HuH-7.5 (cell line): ENCODE data around the gene ZNF664.

Experiments used
- DNase-seq: peaks from one replicate; pipeline ENCODE4 v3.0.0; 2011; ENCODE audit warnings: low spot score

The ZNF664 gene

GRCh38 chr12:124034297-124034696 lies 61.3 kb downstream of the ZNF664 start:
- DNase-seq = no peak

- no peak for DNase-seq
These were observed 62.1 kb downstream of the ZNF664 start for GRCh38 chr12:124035163-124035562.

GRCh38 chr12:124036171-124036598 lies 63.2 kb downstream of the ZNF664 start:
- DNase-seq = no peak

- peak; percentile 35 for DNase-seq
These were observed 63.7 kb downstream of the ZNF664 start for GRCh38 chr12:124036657-124037109.

- no peak for DNase-seq
These were observed 64.3 kb downstream of the ZNF664 start for GRCh38 chr12:124037331-124037730.

- no peak for DNase-seq
These were observed 66.3 kb downstream of the ZNF664 start for GRCh38 chr12:124039276-124039675.

- no peak for DNase-seq
These were observed 67.3 kb downstream of the ZNF664 start for GRCh38 chr12:124040291-124040690.

GRCh38 chr12:124040737-124041136 lies 67.7 kb downstream of the ZNF664 start:
- DNase-seq = no peak

GRCh38 chr12:124041907-124042306 lies 68.9 kb downstream of the ZNF664 start:
- DNase-seq = no peak

GRCh38 chr12:124044021-124044420 lies 71.0 kb downstream of the ZNF664 start:
- no peak for DNase-seq

GRCh38 chr12:124044809-124045321 lies 71.8 kb downstream of the ZNF664 start:
- DNase-seq = no peak

- DNase-seq = no peak
These were observed 72.8 kb downstream of the ZNF664 start for GRCh38 chr12:124045671-124046455.

- no peak for DNase-seq
These were observed 73.4 kb downstream of the ZNF664 start for GRCh38 chr12:124046456-124046740.

GRCh38 chr12:124047045-124047566 lies 74.1 kb downstream of the ZNF664 start:
- no peak for DNase-seq

GRCh38 chr12:124049451-124050094 lies 76.6 kb downstream of the ZNF664 start:
- DNase-seq = no peak

- DNase-seq = peak; percentile 37
These were observed 80.8 kb downstream of the ZNF664 start for GRCh38 chr12:124053851-124054250.

- no peak for DNase-seq
These were observed 82.1 kb downstream of the ZNF664 start for GRCh38 chr12:124055066-124055465.

GRCh38 chr12:124057691-124058090 lies 84.7 kb downstream of the ZNF664 start:
- no peak for DNase-seq

- no peak for DNase-seq
These were observed 86.7 kb downstream of the ZNF664 start for GRCh38 chr12:124059752-124060151.
